Measurements from ENCODE around the gene SCN10A. TPM values are rescaled to one million over a fixed set of nuclear protein-coding genes. Genes with fewer than 3 reads are reported as not detected.

The SCN10A gene
- total and polyA plus RNA-seq, 2 of the 13 experiments (the other 11 are each of a cell fraction or from before 2014, with no cell fraction given) = not detected

- Histone ChIP-seq H2AFZ (ENCODE audit: low read length) (no peak overlapping the region), H3K79me2 (ENCODE audit: insufficient read depth, low read length) (no peaks in the 10 kb centered on the region), H3K27me3 (ENCODE audit: control insufficient read depth in 1 of 2, insufficient read depth in 2 of 2, low read length in 2 of 2) (0 out of 5 replicates have a peak, but pooled peaks cover 0 to 3% of the 10 kb centered on the region in 2 experiments), H3K4me1 (ENCODE audit: insufficient read depth, low read length) (no peaks in the 10 kb centered on the region), H3K27ac (ENCODE audit: extremely low read length, insufficient read depth, low read length) (no peak overlapping the region), H3K4me3 (replicated peaks in 1 of 3; ENCODE audit: insufficient read depth in 1 of 3, low read depth in 2 of 3, low read length in 3 of 3) (no peak overlapping the region), H3K9me3 (ENCODE audit: low read length) (no peaks in the 10 kb centered on the region), H4K20me1 (ENCODE audit: insufficient read depth, low read length) (no peaks in the 10 kb centered on the region), H3K4me2 (ENCODE audit: low read depth, low read length) (no peak overlapping the region), H3K36me3 (replicated peaks in 1 of 2; ENCODE audit: control insufficient read depth in 1 of 2, insufficient read depth in 2 of 2, low read length in 2 of 2) (no peaks in the 10 kb centered on the region), H3K9ac (ENCODE audit: insufficient read depth, low read depth, low read length) (no peak overlapping the region)
- WGBS (ENCODE audit: low lambda C conversion rate) = 52% methylated on average over 5 of the region's 5 CpGs
- POLR2A ChIA-PET = no interaction called here
- DNase-seq (ENCODE audit: low spot score) = no peak
- no peak for ATAC-seq
- TF ChIP-seq ZNF441 (CRISPR knock-in tag; IDR thresholded peaks at IDR 0.05; ENCODE audit: borderline replicate concordance) (no peak), ZNF607 (CRISPR knock-in tag; IDR thresholded peaks at IDR 0.05; ENCODE audit: borderline replicate concordance) (no peak), RXRB (CRISPR knock-in tag; IDR thresholded peaks at IDR 0.05; ENCODE audit: borderline replicate concordance) (no peak), NFKBIZ (CRISPR knock-in tag; IDR thresholded peaks at IDR 0.05) (no peak), ZNF703 (CRISPR knock-in tag; IDR thresholded peaks at IDR 0.05; ENCODE audit: borderline replicate concordance) (no peak), RFX1 (IDR thresholded peaks at IDR 0.05) (no peak), ZNF354B (CRISPR knock-in tag; IDR thresholded peaks at IDR 0.05) (no peak), ZSCAN21 (CRISPR knock-in tag; IDR thresholded peaks at IDR 0.05; ENCODE audit: borderline replicate concordance) (no peak), TBL1XR1 (IDR thresholded peaks at IDR 0.05; ENCODE audit: borderline replicate concordance, low read length, partially characterized antibody) (no peak), ZBTB7A (CRISPR knock-in tag; IDR thresholded peaks at IDR 0.05) (no peak), ZBTB7B (CRISPR knock-in tag; IDR thresholded peaks at IDR 0.05) (no peak), RFXAP (CRISPR knock-in tag; IDR thresholded peaks at IDR 0.05; ENCODE audit: borderline replicate concordance) (no peak), ZNF563 (CRISPR knock-in tag; IDR thresholded peaks at IDR 0.05) (no peak), ZNF318 (CRISPR knock-in tag; IDR thresholded peaks at IDR 0.05) (no peak), MTA3 (CRISPR knock-in tag; IDR thresholded peaks at IDR 0.05) (no peak), ZNF414 (CRISPR knock-in tag; IDR thresholded peaks at IDR 0.05) (no peak), MBD4 (IDR thresholded peaks at IDR 0.05; ENCODE audit: borderline replicate concordance, low read length) (no peak)
- intact Hi-C loops (cut with micrococcal nuclease; ENCODE audit: unreplicated experiment) = no loop called here
- CTCF ChIA-PET (ENCODE audit: low intra/inter-chr PET ratio, low total read pairs) = no interaction called here
- no peak for FAIRE-seq
- BruUV-seq (replicated peaks) = no TSS peak
- in situ Hi-C loops (cut with HindIII; ENCODE audit: extremely low pct_ligation_motif_present, low pct_unique_long_range_greater_than_20kb) = no loop called here
Measured at GRCh38 chr3:38698760-38699159, 117.3 kb downstream of the SCN10A start.

Data from HepG2 (cell line).